HG02678 (cell line): ENCODE measurements around the gene DYNLT1.

ENCODE experiments used
- ATAC-seq: cut with Tn5 transposase; IDR thresholded peaks from one replicate; pipeline ENCODE4 v1.9.1; 2021; ENCODE audit warnings: mild to moderate bottlenecking, moderate library complexity; ENCODE audit not compliant: unreplicated experiment

DYNLT1 gene

GRCh38 chr6:158603261-158604047 is 41.1 kb downstream of the DYNLT1 start:
- ATAC-seq, result no peak

GRCh38 chr6:158599635-158600034 is 44.9 kb downstream of the DYNLT1 start:
- ATAC-seq, result no peak

GRCh38 chr6:158597565-158597964 is 47.0 kb downstream of the DYNLT1 start:
- no peak for ATAC-seq

- ATAC-seq, result no peak
Observed at GRCh38 chr6:158596861-158597260, 47.7 kb downstream of the DYNLT1 start.

- no peak for ATAC-seq
Observed at GRCh38 chr6:158595223-158595622, 49.3 kb downstream of the DYNLT1 start.

GRCh38 chr6:158593670-158594069 is 50.9 kb downstream of the DYNLT1 start:
- no peak for ATAC-seq

- ATAC-seq, result no peak
Observed at GRCh38 chr6:158591810-158592209, 52.7 kb downstream of the DYNLT1 start.

GRCh38 chr6:158591134-158591809 is 53.3 kb downstream of the DYNLT1 start:
- no peak for ATAC-seq

GRCh38 chr6:158589366-158589765 is 55.2 kb downstream of the DYNLT1 start:
- no peak for ATAC-seq

GRCh38 chr6:158586652-158587051 is 57.9 kb downstream of the DYNLT1 start:
- ATAC-seq, result no peak
